Regular cardiac myocyte (primary cell): Measurements from ENCODE around the gene BPIFB6. TPM values are rescaled to one million over a fixed set of nuclear protein-coding genes. Genes with fewer than 3 reads are reported as not detected.

Experiments
- total RNA-seq: library from RNA; depleted of rRNA; stranded (reverse); fragments of >200 nt; gene quantifications from 2 replicates; pipeline ENCODE4 v1.2.3, GENCODE V29; 2014

BPIFB6 gene
- total RNA-seq: not detected in 2 replicates

GRCh38 chr20:33031531-33031930 is at the start of gene BPIFB6:
Gene BPIFB6 (plus strand): TSS chr20:33031648. CDS start chr20:33031648, 0 bp downstream.

GRCh38 chr20:33004141-33004751 is 27.2 kb upstream of the BPIFB6 start, which contains the start of gene SUN5:
Gene SUN5 (minus strand): TSS chr20:33004433. CDS start chr20:33004340, 93 bp downstream.

GRCh38 chr20:33007376-33008335 is 23.8 kb upstream of the BPIFB6 start, which contains the start of gene BPIFB2:
Gene BPIFB2 (plus strand): TSS chr20:33007704. CDS start chr20:33008575, 871 bp downstream.

GRCh38 chr20:33053291-33054106 is 22.1 kb downstream of the BPIFB6 start, which contains the start of gene BPIFB3:
Gene BPIFB3 (plus strand): TSS chr20:33053903. CDS start chr20:33055436, 1,533 bp downstream.

GRCh38 chr20:33079259-33079658 is 47.8 kb downstream of the BPIFB6 start, which contains the start of gene BPIFB4:
Gene BPIFB4 (plus strand): TSS chr20:33079643. CDS start chr20:33081527, 1,884 bp downstream.

Other genes starting within 250 kb of the BPIFB6 start
- gene MAPRE1, start 211.7 kb upstream of the BPIFB6 start, total RNA-seq: 86.0 and 160 TPM in 2 replicates
- gene EFCAB8, start 172.7 kb upstream of the BPIFB6 start, total RNA-seq: under 0.01 and 0.38 TPM in 2 replicates
- gene SUN5, start 27.2 kb upstream of the BPIFB6 start, total RNA-seq: not detected in 2 replicates
- gene BPIFB2, start 23.9 kb upstream of the BPIFB6 start, total RNA-seq: not detected in 2 replicates
- gene BPIFB3, start 22.3 kb downstream of the BPIFB6 start, total RNA-seq: not detected in 2 replicates
- not detected in 2 replicates for gene BPIFB4, start 48.0 kb downstream of the BPIFB6 start, total RNA-seq
- gene BPIFA2, start 136.5 kb downstream of the BPIFB6 start, total RNA-seq: not detected in 2 replicates
- not detected in 2 replicates for gene BPIFA3, start 185.7 kb downstream of the BPIFB6 start, total RNA-seq
- not detected in 2 replicates for gene BPIFA1, start 204.3 kb downstream of the BPIFB6 start, total RNA-seq